HG03521 (cell line): ENCODE results near the gene PTPN11.
"Not testable (repeated sequence)": the region's sequence is repeated elsewhere in the genome, so short reads cannot be mapped to it uniquely, and the experiment has no call there.

Experiments used
- ATAC-seq: cut with Tn5 transposase; IDR thresholded peaks from one replicate; pipeline ENCODE4 v1.9.1; 2021; ENCODE audit warnings: mild to moderate bottlenecking, moderate library complexity; ENCODE audit not compliant: unreplicated experiment

The PTPN11 gene

DNA sequence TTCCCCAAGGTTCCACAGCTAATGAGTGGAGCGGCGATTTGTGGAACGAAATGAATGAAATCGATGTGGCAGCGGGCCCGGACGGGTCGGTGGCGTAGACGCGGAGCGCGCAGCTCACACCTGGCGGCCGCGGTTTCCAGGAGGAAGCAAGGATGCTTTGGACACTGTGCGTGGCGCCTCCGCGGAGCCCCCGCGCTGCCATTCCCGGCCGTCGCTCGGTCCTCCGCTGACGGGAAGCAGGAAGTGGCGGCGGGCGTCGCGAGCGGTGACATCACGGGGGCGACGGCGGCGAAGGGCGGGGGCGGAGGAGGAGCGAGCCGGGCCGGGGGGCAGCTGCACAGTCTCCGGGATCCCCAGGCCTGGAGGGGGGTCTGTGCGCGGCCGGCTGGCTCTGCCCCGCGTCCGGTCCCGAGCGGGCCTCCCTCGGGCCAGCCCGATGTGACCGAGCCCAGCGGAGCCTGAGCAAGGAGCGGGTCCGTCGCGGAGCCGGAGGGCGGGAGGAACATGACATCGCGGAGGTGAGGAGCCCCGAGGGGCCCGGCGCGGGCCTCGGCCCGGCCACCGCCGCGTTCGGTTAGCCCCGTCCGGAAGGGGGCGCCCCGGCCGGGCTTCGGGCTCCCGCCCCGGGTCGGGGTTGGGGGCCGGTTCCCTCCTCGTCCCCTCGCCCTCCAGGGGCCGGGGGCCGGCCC lies at the start of gene PTPN11:
PTPN11 (plus strand) TSS at position 340 of the 689 bp plus-strand sequence; CDS start at position 505, 165 bp downstream.
- peak; percentile 66 for ATAC-seq

DNA sequence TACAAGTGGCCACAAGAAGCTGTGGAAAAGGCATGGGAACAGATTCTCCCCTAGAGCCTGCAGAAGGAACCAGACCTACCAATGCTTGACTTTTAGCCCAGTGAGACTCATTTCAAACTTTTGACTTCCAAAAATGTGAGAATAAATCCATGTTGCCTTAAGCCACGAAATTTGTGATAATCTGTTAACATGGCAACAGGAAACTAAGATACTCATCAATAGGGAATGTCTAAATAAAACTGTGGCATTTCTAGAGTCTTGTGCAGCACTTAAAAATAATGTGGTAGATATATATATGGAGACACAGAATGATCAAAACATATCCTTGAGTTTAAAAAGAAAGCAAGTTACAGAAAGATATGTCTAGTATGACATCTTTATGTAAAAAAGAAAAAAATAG lies 48.5 kb upstream of the PTPN11 start:
- no peak for ATAC-seq

DNA sequence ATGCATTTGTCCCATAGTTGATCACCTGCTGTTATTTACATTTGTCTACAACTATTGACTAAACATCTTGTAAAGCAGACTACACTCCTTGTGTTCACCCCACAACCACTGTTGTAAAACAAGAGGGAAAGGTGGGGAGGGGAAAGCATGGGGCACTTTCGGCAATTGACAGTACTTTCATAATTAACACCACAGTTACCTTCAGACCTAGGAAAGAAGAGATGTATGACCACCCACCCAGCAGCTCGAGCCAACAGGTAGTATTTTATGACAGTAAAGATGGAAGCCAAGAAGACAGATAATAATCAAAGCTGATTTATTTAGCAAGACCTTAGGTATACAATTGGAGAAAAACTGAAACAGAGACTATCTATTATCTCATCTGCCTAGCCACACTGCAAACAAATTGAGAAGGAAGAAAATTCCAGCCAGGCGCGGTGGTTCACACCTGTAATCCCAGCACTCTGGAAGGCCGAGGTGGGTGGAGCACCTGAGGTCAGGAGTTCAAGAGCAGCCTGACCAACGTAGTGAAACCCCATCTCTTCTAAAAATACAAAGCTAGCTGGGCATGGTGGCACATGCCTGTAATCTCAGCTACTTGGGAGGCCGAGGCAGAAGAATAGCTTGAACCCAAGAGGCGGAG lies 47.8 kb upstream of the PTPN11 start:
- no peak for ATAC-seq

DNA sequence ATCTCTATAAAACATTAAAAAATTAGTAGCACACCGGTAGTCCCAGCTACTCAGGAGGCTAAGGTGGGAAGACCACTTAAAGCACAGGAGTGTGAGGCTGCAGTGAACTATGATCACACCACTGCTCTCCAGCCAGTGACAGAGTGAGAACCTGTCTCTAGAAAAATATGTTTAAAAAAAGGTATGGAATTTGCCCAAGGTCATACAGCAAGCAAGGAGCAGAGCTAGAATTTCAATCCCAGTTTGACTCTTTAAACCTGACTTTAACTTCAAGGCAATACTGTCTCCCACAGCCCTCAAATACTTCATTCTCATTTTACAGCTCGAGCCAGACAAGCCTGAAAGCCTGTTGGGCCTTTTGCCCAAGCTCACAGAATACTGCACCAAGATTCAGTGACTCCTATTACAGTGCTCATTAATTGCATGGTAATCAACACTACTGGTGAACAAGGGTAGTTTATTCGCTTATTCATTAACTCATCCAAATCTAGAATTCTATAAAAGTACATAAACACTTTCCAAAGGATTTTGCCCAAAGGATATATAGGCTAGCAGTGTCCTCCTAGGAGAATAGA lies 44.5 kb upstream of the PTPN11 start:
- ATAC-seq = no peak

DNA sequence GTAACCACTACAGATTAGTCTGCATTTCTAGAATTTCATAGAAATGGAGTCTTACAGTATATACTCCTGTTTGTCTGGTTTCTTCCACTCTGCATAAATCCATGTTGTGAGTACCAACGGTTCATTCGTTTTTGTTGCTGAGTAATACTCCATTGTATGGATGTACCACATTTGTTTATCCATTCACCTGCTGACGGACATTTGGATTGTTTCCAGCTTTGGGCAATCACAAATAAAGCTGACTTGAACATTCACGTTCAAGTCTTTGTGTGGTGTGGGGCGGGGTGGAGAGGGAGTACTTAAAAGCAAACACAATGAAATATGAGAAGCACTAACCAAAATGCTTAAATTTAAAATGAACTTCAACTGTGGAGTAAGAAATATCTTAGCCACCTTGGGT lies 43.6 kb upstream of the PTPN11 start:
- ATAC-seq = no peak

DNA sequence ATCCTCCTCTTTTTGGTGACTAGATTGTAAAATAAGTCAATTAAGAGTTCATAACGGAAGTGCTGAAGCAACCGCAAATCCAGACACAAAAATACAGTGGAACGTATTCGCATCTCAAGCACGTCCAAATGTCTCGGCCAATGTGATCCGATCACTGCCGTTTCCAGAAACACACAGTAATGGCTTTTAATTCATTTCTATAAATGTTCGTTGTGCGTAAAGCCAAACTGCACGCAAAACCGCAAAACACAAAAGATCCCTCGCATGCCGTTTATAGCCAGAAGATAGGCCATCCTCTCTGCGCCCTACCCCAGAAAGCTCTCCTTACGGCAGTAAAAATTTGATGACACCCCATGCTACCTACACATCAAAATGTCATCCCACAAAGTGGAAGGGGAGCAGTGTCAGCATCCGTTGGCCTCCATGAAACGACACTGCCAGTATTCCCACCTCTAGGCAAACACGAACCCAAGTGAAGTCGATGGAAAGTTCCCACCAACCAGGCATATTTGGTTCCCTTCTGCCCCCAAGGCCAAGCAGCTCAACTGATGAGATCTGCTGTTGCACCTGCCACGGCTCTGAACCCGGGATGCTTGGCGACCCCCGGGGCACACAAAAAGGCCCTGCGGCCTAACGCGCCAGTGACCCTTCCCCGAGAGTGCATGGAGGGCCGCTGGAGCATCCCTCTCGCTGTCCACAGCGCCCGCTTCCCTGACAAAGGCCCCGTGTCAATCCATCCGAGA lies 37.9 kb upstream of the PTPN11 start:
- ATAC-seq = no peak

DNA sequence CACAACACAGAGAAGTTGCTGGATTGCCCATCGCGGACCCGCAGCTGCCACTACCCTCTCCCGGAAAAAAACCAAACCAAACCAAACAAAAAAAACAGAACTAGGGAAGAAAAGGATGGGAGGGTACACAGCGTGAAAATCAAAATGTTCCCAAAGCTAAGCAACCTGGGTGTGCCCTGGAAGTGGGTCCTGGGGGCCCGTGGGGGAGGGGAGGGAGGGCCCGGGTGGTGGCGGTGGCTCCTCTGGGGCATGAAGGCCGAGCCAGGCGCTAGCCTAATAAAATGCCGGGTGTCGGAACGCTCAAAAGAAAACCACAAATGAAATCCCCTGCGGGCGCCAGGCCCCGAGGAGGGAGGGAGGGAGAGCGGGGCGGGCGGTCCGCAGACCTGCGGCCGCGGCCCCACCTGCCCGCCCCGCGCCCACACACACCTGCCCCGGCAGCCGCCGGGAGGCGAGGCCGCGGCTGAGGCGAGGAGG lies 37.3 kb upstream of the PTPN11 start:
- peak; percentile 41 for ATAC-seq

DNA sequence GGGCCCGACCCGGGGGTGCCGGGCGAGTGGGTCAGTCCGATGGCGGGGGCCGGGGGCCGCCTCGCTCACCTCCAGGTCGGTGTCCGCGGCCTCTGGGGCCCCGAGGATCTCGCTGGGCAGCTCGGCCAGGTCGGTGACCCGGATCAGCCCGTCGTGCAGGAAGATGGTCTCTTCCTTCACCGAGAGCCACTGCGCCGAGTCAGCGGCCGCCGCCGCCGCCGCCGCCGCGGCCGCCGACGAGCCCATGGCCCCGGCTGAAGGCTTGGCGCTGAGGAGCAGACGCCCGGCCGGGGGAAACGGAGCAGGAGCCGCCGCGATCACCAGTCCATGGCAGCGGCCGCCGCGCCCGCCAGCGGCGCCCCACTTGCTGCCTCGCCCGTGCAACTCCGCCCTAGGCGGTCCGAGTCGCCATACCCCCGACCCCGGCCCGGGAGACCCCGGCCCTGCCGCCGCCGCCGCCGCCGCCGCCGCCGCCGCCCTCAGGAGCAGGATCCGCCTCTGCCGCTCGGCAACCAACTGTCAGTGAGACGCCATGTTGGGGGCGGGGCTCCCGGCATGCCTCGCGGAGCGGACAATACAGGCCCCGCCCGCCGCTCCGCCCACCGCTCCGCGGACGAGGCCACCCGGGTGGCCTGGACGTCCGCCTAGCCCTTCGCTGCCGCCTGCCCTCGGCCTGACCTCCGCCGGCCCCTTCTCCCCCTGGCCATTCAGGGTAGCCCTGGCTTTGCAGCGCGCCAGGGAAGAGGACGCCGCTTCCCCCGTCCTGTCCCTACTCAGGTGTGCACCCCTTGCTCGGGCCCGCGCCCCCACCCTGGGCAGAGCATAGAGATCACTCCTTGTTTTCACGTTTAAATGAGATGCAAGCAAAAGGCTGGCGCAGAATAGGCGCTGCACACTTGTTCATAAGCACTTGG lies 36.6 kb upstream of the PTPN11 start, which contains the start of gene HECTD4:
HECTD4 (minus strand) TSS at position 549 of the 914 bp plus-strand sequence; CDS start at position 246, 303 bp downstream.
- peak; percentile 87 for ATAC-seq

DNA sequence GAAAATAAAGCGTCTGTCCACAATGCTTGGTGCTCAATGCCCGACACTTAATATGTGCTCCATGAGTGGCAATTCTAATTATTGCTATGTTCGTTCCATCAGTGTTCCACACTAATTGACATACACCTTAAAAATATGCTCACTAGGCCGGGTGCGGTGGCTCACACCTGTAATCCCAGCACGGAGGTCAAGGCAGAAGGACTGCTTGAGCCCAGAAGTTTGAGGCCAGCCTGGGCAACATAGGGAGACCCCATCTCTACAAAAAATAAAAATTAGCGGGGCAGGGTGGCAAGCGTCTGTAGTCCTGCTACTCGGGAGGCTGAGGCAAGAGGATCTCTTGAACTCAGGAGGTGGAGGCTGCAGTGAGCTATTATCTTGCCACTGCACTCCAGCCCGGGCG lies 35.9 kb upstream of the PTPN11 start:
- ATAC-seq = no peak

DNA sequence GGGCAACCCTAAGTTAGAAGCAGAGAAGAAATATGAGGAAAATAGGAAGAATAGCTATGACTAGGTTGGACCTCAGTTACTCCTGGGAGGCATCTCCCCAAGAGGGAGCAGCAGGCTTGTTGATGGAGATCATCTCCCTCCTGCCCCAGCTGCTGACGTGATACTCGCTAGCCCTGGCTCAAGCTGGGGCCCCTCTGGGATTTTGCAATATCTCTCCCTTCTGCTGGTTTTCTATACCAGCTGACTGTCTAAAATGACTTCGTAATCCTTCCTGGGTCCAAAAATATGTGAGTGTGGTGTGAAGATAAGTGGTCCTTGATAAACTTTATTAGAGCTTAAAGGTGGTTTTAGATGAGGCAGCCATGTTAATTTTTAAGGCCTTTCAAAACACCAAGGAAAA lies 32.0 kb upstream of the PTPN11 start:
- ATAC-seq = no peak

DNA sequence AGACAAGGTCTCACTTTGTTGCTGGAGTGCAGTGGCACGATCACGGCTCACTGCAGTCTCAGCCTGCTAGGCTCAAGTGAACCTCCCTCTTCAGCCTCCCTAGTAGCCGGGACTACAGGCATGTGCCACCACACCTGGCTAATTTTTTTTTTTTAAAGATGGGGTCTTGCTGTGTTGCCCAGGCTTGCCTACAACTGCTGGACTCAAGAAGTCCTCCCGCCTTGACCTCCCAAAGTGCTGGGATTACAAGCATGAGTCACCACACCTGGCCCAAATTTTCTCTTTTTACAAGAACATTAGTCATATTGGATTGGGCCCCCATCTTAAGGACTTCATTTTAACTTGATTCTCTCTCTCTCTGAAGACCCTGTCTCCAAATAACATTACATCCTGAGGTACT lies 29.5 kb upstream of the PTPN11 start:
- ATAC-seq = no peak

DNA sequence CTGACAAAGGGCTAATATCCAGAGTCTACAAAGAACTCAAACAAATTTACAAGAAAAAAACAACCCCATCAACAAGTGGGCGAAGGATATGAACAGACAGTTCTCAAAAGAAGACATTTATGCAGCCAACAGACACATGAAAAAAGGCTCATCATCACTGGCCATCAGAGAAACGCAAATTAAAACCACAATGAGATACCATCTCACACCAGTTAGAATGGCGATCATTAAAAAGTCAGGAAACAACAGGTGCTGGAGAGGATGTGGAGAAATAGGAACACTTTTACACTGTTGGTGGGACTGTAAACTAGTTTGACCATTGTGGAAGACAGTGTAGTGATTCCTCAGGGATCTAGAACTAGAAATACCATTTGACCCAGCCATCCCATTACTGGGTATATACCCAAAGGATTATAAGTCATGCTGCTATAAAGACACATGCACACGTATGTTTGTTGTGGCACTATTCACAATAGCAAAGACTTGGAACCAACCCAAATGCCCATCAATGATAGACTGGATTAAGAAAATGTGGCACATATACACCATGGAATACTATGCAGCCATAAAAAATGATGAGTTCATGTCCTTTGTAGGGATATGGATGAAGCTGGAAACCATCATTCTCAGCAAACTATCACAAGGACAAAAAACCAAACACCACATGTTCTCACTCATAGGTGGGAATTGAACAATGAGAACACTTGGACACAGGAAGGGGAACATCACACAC lies 28.7 kb upstream of the PTPN11 start:
- not testable (repeated sequence) for ATAC-seq

DNA sequence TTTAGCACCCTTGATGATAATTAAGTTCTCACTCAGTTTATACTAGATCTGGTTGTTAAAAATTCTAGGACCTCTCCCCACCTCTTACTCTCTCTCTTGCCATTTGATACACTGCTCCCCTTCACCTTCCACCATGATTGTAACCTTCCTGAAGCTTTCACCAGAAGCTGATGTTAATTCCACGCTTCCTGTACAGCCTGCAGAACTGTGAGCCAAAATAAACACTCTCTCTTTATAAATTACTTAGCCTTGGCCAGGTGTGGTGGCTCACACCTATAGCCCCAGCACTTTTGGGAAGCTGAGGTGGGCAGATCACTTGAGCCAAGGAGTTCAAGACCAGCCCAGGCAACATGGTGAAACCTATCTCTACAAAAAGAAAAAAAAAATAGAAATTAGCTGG lies 25.4 kb upstream of the PTPN11 start:
- no peak for ATAC-seq

DNA sequence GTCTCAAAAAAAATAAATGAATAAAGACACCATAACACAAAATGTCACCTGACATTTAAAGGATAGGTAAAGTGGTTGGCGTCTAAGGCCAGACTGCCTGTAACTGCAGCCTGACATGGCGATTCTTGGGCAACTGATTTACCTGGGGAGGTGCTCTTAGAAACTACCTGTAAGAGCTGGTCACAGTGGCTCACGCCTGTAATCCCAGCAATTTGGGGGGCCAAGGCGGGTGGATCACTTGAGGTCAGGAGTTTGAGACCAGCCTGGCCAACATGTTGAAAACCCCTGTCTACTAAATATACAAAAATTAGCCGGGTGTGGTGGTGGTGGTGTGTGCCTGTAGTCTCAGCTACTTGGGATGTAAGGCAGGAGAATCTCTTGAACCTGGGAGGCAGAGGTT lies 17.7 kb upstream of the PTPN11 start:
- ATAC-seq = no peak

DNA sequence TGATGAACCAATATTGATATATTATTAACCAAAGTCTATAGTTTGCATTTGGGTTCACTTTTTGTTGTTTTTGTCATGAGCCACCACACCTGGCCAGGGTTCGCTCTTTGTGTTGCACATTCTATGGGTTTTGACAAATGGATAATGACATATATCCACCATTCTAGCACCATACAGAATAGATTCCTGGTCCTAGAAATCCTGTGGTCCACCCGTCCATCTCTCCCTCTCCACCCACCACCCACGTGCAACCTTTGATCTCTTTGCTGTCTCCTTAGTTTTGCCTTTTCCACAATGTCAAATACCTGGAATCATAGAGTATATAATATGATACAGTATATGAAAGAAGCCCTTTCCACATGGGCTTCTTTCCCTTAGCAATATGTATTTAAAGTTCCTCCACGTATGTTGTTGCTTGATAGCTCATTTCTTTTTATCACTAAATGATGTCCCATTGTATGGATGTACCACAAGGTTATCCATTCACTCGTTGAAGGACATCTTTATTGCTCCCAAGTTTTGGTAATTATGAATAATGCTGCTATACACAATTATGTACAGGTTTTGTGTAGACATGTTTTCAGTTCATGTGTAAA lies 16.7 kb upstream of the PTPN11 start:
- ATAC-seq = no peak

DNA sequence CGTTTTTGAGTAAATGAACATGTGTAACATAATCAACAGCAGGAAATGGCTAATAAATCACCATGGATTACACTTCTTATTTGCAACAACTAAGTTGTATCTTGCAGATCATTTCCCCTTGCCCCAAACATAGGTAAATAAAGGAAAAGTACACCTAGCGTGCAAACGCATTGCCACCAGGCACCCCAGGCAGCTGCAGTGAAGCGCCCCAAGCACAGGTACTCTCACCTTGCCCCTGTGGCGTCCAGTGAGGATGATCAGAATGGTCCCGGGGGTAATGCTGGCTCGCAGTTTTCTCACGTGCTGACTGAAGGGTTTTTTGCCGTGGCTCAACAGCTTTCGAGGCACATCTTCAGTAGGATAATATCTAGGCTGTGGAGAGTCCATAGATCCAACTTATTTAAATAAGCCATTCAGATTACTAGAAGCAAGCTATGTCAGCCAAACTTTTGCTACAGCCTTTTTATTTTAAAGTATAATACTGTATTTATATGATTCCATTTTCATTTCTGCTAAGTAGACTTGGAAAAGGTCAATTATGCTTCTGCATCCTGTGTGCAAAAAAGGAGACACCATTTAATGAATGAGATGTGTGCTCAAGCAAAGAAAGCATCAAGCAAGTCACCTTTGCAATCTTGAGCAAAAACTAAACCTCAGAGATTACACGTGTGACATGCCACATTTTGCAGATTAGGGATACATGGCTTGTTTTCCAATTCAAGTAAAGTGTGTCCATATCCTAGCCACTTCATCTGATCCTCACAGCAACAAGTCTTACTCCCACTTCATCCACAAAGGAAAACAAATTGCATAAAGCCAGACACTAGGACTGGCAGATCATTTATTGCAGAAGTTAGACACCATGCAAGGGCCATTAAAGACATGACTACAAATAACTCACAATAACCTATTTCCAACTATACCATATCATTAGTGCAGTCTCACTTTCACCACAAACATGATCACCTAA lies 11.9 kb upstream of the PTPN11 start:
- ATAC-seq = no peak

DNA sequence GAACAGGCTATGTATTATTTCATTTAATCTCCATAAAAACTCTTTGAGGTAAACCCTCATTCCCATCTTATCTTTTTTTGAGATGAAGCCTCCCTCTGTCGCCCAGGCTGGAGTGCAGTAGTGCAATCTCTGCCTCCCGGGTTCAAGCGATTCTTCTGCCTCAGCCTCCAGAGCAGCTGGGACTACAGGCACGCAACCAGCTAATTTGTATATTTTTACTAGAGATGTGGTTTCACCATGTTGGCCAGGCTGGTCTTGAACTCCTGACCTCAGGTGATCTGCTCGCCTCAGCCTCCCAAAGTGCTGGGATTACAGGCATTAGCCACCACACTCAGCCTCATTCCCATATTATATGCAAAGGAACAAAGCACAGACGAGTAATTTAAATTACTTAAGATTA lies 11.1 kb upstream of the PTPN11 start:
- ATAC-seq = not testable (repeated sequence)

DNA sequence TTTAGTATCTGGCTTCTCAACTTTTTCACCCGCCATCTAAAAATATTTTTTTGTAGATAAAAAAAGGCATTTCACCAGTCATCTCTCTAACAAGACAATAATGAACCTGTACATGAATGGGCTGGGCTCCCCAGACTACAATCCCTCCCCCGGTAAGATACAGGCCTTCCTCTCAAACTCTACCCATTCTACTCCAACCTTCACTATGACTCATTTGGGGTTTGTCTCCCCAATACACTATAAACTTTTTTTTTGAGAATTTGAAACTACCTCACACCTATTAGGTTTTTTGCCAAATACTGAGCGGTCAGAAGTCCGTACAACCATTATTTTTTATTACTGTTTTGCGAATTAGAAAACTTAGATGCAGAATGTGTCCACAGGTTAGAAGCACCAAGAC lies 10.1 kb upstream of the PTPN11 start:
- no peak for ATAC-seq
